Bronchial epithelial cell (primary cell): ENCODE measurements around the gene ETV6. TPM values are rescaled to one million over a fixed set of nuclear protein-coding genes. Genes with fewer than 3 reads are reported as not detected.

ENCODE experiments used
- DNase-seq: peaks from one replicate; pipeline ENCODE4 v3.0.0-alpha.2; 2010; ENCODE audit warnings: low read depth
- FAIRE-seq: peaks from 2 replicates; lab custom pipeline; 2011; peaks lifted over from hg19 to GRCh38; lab: Jason Lieb, UNC
- H3K27me3 ChIP-seq: 2 replicates; pipeline ENCODE4 v1.5.1; 2011; ENCODE audit warnings: low read length; ENCODE audit not compliant: control insufficient read depth, insufficient read depth
- H3K36me3 ChIP-seq: 2 replicates; pipeline ENCODE4 v1.5.1; 2011; ENCODE audit warnings: low read length; ENCODE audit not compliant: control insufficient read depth, insufficient read depth
- H3K4me3 ChIP-seq: 2 replicates; pipeline ENCODE4 v1.5.1; 2011; ENCODE audit warnings: mild to moderate bottlenecking, low read depth, low read length, control low read depth
- total RNA-seq: library from RNA; depleted of rRNA; stranded (reverse); fragments of >200 nt; gene quantifications from 2 replicates; pipeline ENCODE4 v1.2.1, GENCODE V29; 2014
- TF ChIP-seq, protein P1 (sequence below): IDR thresholded peaks from 2 replicates; pipeline ENCODE4 v1.5.1; 2011; ENCODE audit warnings: mild to moderate bottlenecking, moderate library complexity, low read length, control low read depth, inconsistent platforms; ENCODE audit not compliant: insufficient read depth, severe bottlenecking

ETV6 gene
- total RNA-seq, 1 donor from 2014 or later, result 2.6 TPM

DNA sequence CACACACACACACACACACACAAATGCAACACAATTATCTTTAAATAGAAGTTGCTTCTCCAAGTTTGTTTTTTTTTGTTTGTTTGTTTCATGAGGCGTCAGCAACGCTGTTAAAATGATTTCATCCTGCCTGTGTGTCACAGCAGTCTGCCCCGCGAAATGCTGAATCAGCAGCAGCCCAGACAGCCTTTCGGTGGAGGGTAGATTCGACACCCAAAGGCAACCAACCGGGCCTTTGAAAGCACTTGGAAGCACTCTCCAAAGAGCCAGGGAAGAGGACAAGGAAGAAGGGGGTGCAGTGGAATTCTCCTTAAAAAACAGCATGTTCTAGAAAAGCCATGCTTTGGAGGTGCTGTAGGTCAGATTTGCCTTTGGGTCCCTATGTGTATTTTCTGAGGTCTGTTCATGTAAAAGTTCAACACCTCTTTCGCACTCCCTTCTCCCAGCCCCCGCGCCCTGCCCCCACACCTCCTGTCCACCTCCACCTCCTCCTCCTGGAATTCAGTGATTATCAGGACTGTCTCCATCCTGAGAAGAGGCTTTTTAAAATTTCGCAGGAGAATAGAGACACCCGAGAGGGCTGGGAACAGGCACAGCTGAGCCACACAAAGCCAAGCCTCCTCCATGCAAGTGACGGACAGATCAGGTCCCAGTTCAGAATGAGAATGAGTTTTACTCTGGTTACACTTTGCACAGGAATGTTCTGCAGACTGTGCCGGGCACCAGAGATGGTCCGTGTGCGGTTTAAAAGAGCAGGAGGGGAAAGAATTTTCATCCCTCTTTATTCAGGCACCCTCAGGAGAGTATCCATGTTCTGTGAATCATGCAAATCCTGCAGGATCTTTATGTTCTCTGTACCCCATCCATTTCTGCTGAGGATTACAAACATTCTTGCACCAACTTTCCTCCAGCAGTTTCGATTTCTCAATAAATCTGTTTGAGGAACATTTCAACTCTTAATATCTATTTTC, 177.9 kb downstream of the ETV6 start:
- DNase-seq (no peak), FAIRE-seq (peak; percentile 36)
- TF ChIP-seq, protein P1, sequence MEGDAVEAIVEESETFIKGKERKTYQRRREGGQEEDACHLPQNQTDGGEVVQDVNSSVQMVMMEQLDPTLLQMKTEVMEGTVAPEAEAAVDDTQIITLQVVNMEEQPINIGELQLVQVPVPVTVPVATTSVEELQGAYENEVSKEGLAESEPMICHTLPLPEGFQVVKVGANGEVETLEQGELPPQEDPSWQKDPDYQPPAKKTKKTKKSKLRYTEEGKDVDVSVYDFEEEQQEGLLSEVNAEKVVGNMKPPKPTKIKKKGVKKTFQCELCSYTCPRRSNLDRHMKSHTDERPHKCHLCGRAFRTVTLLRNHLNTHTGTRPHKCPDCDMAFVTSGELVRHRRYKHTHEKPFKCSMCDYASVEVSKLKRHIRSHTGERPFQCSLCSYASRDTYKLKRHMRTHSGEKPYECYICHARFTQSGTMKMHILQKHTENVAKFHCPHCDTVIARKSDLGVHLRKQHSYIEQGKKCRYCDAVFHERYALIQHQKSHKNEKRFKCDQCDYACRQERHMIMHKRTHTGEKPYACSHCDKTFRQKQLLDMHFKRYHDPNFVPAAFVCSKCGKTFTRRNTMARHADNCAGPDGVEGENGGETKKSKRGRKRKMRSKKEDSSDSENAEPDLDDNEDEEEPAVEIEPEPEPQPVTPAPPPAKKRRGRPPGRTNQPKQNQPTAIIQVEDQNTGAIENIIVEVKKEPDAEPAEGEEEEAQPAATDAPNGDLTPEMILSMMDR, result no peak
- H3K4me3 ChIP-seq, result no peak overlapping the region
- H3K36me3 ChIP-seq, result no peaks in the 10 kb centered on the region
- H3K27me3 ChIP-seq, result no peaks in the 10 kb centered on the region

DNA sequence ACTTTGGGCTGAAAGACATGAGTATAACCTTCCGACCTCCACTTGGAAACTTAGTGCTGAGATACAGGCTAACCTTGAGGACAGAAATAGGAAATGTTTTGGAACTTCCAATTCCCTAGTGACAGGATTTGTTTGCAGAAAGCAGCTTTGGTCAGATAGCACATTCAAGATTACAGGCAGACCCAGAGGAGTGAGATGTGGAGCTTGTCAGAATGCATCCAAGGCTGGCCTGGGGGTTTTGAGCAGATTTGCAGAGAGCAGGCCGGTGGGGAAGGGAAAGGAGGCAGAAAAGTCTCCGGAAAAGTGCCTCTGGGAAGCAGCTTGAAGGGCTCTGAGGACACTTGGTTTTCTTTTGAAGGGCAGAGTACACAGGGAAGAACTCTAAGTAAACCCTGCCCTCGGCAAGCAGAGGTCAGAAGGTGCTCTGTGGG, 180.3 kb downstream of the ETV6 start:
- Histone ChIP-seq H3K4me3 (no peak overlapping the region), H3K36me3 (no peaks in the 10 kb centered on the region), H3K27me3 (no peaks in the 10 kb centered on the region)
- TF ChIP-seq, protein P1, result no peak
- peak; percentile 50 for FAIRE-seq
- DNase-seq, result no peak

DNA sequence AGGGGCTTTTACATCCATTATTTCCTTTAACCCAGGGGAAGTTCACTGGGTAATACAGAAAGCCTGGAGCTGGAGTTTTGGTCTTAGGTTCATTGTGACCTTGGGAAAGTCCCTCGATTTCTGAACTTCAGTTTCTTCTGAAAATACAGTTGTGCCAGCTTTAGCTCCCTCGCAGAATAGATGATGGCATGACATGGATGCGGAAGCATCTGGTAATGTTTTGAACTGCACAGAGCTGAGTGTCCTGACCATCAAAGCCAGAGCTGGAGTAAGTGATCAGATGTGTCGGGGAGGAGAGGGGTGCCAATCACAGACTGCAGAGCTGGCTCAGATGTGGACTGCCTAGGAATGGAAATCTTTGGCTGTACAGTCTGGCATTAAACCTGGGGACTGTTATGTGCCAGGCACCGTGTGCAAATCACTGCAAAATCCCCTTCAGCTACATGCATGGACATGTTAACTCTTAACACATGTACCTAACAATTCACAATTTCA, 180.9 kb downstream of the ETV6 start:
- H3K36me3 ChIP-seq, result no peaks in the 10 kb centered on the region
- DNase-seq (peak; percentile 60), FAIRE-seq (peak; percentile 23)
- H3K27me3 ChIP-seq, result no peaks in the 10 kb centered on the region
- no peak overlapping the region for H3K4me3 ChIP-seq
- TF ChIP-seq, protein P1, result no peak

DNA sequence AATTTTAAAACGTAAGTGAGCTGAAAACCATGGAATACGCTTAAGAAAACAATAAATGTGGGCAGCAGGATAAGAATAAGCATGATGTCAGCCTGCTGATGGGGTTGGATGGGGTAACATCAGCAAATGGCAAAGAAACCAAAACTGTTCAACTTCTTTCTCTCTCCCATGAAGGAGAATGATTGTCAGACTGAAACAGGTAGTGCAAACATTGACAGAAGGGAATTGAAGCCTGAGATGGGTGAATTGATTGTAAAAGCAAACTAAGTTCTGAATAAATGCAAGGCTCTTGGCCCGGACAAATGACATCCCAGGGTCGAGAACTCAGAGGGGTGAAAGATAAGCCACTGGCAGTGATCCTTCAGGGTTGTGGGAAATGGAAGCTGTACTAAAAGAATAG, 182.6 kb downstream of the ETV6 start:
- H3K4me3 ChIP-seq, result no peak overlapping the region
- H3K36me3 ChIP-seq, result no peaks in the 10 kb centered on the region
- TF ChIP-seq, protein P1, result no peak
- no peaks in the 10 kb centered on the region for H3K27me3 ChIP-seq
- FAIRE-seq, result no peak
- DNase-seq, result no peak

DNA sequence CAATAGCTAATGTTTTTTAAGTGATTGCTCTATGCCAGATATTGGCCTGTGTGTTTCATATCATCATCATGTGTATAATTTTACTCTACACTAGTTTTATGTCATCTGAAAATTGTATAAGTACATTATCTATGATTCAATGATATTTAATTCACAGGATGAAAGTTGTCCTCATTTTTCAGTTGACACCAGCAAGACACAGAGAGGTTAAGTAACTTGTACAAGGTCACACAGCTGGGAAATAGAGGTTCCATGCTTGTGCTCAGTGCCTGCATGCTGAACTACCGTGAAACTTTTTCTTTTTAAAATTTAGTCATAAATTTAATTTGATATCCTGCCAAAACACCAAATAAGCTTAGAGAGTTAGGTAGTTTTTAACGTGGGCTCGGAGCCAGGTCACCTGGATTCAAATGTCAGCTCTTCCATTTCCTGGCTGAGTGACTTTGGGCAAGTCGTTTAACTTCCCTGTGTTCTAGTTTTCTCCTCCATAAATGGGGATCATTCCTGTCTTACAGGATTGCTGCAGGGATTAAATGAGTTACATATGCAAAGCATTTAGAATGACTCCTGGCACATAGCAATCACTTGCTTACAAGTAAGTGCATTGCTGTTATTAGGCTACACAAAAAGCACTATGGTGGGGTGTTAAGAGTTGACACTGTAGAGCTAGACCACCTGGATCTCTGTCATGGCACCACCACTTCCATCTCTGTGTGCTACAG, 183.9 kb downstream of the ETV6 start:
- FAIRE-seq, result no peak

More for the DNA sequence above, 183.9 kb downstream of the ETV6 start:
- DNase-seq, result no peak
- no peaks in the 10 kb centered on the region for H3K36me3 ChIP-seq
- no peaks in the 10 kb centered on the region for H3K27me3 ChIP-seq
- TF ChIP-seq, protein P1, result no peak
- no peak overlapping the region for H3K4me3 ChIP-seq
